HS-27A (cell line): ENCODE measurements around the gene KCNK17.

ENCODE experiments used
- DNase-seq: peaks from one replicate; pipeline ENCODE4 v3.0.0-alpha.2; 2012; ENCODE audit warnings: low read depth, missing footprints

KCNK17 gene

GRCh38 chr6:39266782-39267355 is 47.4 kb downstream of the KCNK17 start:
- DNase-seq = no peak

- no peak for DNase-seq
These were observed 47.8 kb downstream of the KCNK17 start for GRCh38 chr6:39266375-39266774.

GRCh38 chr6:39263303-39264037 is 50.7 kb downstream of the KCNK17 start:
- no peak for DNase-seq

GRCh38 chr6:39261751-39262150 is 52.5 kb downstream of the KCNK17 start:
- DNase-seq = no peak

- DNase-seq = no peak
These were observed 53.3 kb downstream of the KCNK17 start for GRCh38 chr6:39260953-39261352.

- DNase-seq = no peak
These were observed 53.8 kb downstream of the KCNK17 start for GRCh38 chr6:39260456-39260855.

- DNase-seq = no peak
These were observed 57.8 kb downstream of the KCNK17 start for GRCh38 chr6:39256294-39256940.

- DNase-seq = no peak
These were observed 59.2 kb downstream of the KCNK17 start for GRCh38 chr6:39254999-39255535.

GRCh38 chr6:39251406-39251805 is 62.8 kb downstream of the KCNK17 start:
- no peak for DNase-seq

GRCh38 chr6:39250507-39250906 is 63.7 kb downstream of the KCNK17 start:
- no peak for DNase-seq

- no peak for DNase-seq
These were observed 64.9 kb downstream of the KCNK17 start for GRCh38 chr6:39249278-39249677.
